ENCODE measurements around the gene CASKIN1.

Gene CASKIN1

DNA sequence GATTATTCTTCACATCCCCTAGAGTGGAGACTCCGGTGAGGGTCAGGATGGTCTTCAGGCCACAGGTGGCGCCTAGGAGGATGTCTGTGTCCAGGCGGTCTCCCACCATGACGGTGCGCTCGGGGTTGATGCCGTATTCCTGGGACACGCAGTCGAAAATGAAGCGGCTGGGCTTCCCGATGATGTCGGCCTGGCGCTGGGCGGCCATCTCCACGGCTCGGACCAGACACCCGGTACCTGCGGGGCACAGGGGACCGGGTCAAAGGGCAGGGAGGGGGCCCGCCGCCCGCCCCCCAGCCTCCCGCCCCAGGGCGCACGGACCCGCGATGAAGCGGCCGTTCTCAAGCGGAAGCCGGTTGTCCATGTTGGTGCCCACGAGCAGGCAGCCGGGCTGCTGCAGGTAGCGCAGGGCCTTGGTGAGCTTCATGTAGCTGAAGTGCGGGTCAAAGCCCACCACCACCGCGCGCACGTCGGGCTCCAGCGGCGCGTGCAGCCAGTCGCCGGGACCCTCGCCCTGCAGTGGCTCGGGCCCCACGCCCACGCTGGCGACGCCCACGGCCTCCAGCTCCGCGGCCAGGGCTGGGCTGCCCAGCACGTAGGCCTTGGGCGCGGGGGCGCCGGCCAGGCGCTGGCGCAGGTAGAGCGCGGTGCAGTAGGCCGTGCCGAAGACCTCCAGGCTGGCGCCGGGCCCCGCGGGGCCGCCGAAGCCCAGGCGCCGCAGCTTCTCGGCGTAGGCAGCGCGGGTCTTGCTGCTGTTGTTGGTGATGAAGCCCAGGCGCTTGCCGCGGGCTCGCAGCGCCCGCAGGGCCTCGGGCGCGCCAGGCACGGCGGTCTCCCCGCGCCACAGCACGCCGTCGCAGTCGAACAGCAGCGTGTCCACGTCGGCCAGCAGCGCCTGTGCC lies 17.7 kb upstream of the CASKIN1 start:
- no peak for DNase-seq (ENCODE audit: low read depth, low spot score)
- peak overlapping the region; percentile 76 for H3K4me3 ChIP-seq
- TF ChIP-seq FOXP2 (optimal IDR thresholded peaks at IDR 0.05; ENCODE audit: control extremely low read depth, extremely low read length, insufficient read depth) (no peak), EZH2 (IDR thresholded peaks at IDR 0.05) (no peak), POLR2AphosphoS5 (IDR thresholded peaks at IDR 0.05; ENCODE audit: borderline replicate concordance, low read depth, low read length) (no peak)
- no peak overlapping the region for H3K27ac ChIP-seq
- no peaks in the 10 kb centered on the region for H3K9me3 ChIP-seq (ENCODE audit: low read depth, low read length)
- peaks cover 1% of the 10 kb centered on the region; the same call in 1 of the 2 replicates for H3K36me3 ChIP-seq (ENCODE audit: insufficient read depth, low read length)
- H3K9ac ChIP-seq (ENCODE audit: insufficient read length): peak overlapping the region; percentile 43

GRCh38 chr16:2212362-2213324 lies 16.2 kb upstream of the CASKIN1 start:
- DNase-seq (ENCODE audit: low read depth, low spot score): no peak
- Histone ChIP-seq H3K4me3 (peak overlapping the region; percentile 76), H3K9ac (ENCODE audit: insufficient read length) (peak overlapping the region; percentile 21), H3K27ac (no peak overlapping the region), H3K36me3 (ENCODE audit: insufficient read depth, low read length) (peaks cover 15% of the 10 kb centered on the region; the same call in 1 of the 2 replicates), H3K9me3 (ENCODE audit: low read depth, low read length) (no peaks in the 10 kb centered on the region)
- TF ChIP-seq POLR2AphosphoS5 (IDR thresholded peaks at IDR 0.05; ENCODE audit: borderline replicate concordance, low read depth, low read length) (0 out of 2 replicates have a peak, but pooled peaks have one; percentile 15), EZH2 (IDR thresholded peaks at IDR 0.05) (no peak)

DNA sequence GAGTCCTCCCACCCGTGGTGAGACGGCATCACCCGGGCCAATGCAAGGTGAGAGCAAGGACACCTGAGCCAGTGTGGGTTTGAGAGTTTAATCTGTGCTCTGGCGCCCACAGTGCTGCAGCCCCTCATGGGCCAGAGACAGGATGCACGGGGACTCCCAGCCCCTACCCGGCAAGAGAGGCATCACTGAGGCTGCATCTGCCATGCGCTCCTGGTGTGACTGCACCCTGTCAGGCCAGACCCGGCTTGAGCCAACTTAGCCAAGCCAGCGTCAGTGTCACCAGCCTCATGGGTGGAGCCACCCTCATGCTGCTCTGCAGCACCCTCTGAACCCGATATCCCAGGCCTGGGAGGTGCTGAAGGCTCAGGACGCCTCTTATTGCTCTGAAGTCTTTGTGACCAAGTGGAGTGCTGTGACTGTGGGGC lies 15.5 kb upstream of the CASKIN1 start:
- no peak for DNase-seq (ENCODE audit: low read depth, low spot score)
- H3K4me3 ChIP-seq: no peak overlapping the region
- H3K36me3 ChIP-seq (ENCODE audit: insufficient read depth, low read length): peaks cover 22% of the 10 kb centered on the region; the same call in 1 of the 2 replicates
- H3K9ac ChIP-seq (ENCODE audit: insufficient read length): no peak overlapping the region
- H3K9me3 ChIP-seq (ENCODE audit: low read depth, low read length): no peaks in the 10 kb centered on the region
- no peak overlapping the region for H3K27ac ChIP-seq
- TF ChIP-seq FOXP2 (optimal IDR thresholded peaks at IDR 0.05; ENCODE audit: control extremely low read depth, extremely low read length, insufficient read depth): no peak
- TF ChIP-seq EZH2 (IDR thresholded peaks at IDR 0.05): no peak
- no peak for TF ChIP-seq POLR2AphosphoS5 (IDR thresholded peaks at IDR 0.05; ENCODE audit: borderline replicate concordance, low read depth, low read length)

DNA sequence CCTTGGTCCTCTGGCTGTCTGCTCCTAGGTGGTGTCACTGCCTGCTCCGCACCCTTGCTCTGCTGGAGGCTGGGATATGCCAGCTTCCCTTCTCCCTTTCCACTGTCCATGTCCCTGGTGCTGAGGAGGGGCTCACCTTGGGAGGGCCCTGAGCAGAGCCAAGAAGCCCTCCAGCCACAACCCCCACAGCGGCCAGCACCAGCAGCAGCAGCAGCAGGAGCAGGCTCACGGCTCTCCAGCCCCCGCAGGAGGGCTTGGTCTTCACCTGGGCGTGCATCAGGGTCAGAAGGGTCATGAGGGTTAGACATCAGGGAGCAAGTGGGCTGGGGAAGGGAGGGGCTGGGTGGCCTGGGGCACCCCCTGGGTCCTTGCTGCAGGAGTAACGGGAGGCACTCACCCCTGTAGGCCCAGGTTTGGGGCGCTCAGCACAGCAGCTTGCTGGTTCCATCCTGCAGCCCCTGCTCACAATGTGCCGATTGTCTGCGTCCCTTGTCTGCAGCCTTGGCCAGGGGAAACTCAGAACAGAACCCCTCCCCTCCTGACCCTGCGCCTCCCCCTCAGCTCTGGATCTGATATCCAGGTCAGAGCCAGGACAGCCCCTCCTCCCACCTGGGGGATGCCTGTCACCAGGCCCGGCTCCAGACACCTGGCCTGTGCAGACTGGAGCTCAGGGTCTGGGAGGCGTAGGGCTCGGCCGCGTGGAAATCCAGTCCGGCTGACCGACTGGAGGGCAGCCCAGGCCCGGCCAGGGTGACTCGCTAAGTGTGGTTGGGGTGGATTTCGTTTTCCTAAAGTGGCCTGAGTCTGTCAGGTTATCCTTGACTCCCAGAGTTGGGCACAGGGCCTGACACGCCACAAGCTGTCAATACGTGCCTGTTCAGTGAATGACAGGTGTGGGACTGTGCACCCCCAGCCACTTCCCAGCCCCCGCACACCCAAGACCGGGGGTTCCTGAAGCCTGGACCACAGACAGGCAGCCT lies 14.3 kb upstream of the CASKIN1 start, which contains the start of gene BRICD5:
Gene BRICD5 (minus strand): TSS at position 478 of the 980 bp plus-strand sequence. CDS start 30 bp downstream, at position 448.
- TF ChIP-seq FOXP2 (optimal IDR thresholded peaks at IDR 0.05; ENCODE audit: control extremely low read depth, extremely low read length, insufficient read depth) (no peak), POLR2AphosphoS5 (IDR thresholded peaks at IDR 0.05; ENCODE audit: borderline replicate concordance, low read depth, low read length) (no peak), EZH2 (IDR thresholded peaks at IDR 0.05) (no peak)
- DNase-seq (ENCODE audit: low read depth, low spot score): no peak
- no peaks in the 10 kb centered on the region for H3K9me3 ChIP-seq (ENCODE audit: low read depth, low read length)
- H3K4me3 ChIP-seq: no peak within 1 kb of the TSS
- H3K9ac ChIP-seq (ENCODE audit: insufficient read length): no peak within 1 kb of the TSS
- H3K27ac ChIP-seq: no peak within 1 kb of the TSS
- peaks cover 25% of the 10 kb centered on the region; the same call in 1 of the 2 replicates for H3K36me3 ChIP-seq (ENCODE audit: insufficient read depth, low read length)

DNA sequence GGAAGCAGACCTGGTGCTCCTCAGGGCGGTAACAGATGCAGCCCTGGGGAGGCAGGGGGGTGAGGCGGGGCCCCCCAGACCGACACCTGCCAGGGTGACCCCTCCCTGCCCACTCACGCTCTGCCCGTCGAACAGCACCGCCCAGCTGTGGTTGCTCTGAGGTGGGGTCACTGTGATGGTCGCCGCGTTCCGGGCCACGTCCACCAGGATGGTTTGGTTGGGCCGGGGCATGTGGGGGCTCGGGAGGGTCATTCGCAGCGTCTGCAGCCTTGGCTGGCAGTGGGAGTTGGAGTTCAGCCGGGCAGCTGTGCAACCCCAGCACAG lies 13.6 kb upstream of the CASKIN1 start:
- TF ChIP-seq FOXP2 (optimal IDR thresholded peaks at IDR 0.05; ENCODE audit: control extremely low read depth, extremely low read length, insufficient read depth) (no peak), POLR2AphosphoS5 (IDR thresholded peaks at IDR 0.05; ENCODE audit: borderline replicate concordance, low read depth, low read length) (no peak), EZH2 (IDR thresholded peaks at IDR 0.05) (no peak)
- H3K36me3 ChIP-seq (ENCODE audit: insufficient read depth, low read length): peaks cover 25% of the 10 kb centered on the region; the same call in 1 of the 2 replicates

GRCh38 chr16:2209258-2210008 lies 13.0 kb upstream of the CASKIN1 start:
- no peaks in the 10 kb centered on the region for H3K9me3 ChIP-seq (ENCODE audit: low read depth, low read length)
- H3K27ac ChIP-seq: no peak overlapping the region
- H3K36me3 ChIP-seq (ENCODE audit: insufficient read depth, low read length): peaks cover 25% of the 10 kb centered on the region; the same call in 1 of the 2 replicates
- no peak for TF ChIP-seq EZH2 (IDR thresholded peaks at IDR 0.05)
- no peak for TF ChIP-seq FOXP2 (optimal IDR thresholded peaks at IDR 0.05; ENCODE audit: control extremely low read depth, extremely low read length, insufficient read depth)
- DNase-seq (ENCODE audit: low read depth, low spot score): no peak
- no peak overlapping the region for H3K9ac ChIP-seq (ENCODE audit: insufficient read length)
- H3K4me3 ChIP-seq: no peak overlapping the region

More for the DNA sequence above, 13.6 kb upstream of the CASKIN1 start:
- DNase-seq (ENCODE audit: low read depth, low spot score): no peak
- Histone ChIP-seq H3K9ac (ENCODE audit: insufficient read length) (no peak overlapping the region), H3K9me3 (ENCODE audit: low read depth, low read length) (no peaks in the 10 kb centered on the region), H3K27ac (no peak overlapping the region), H3K4me3 (no peak overlapping the region)

GRCh38 chr16:2208772-2209171 lies 12.4 kb upstream of the CASKIN1 start:
- no peak for DNase-seq (ENCODE audit: low read depth, low spot score)
- peaks cover 25% of the 10 kb centered on the region; the same call in 1 of the 2 replicates for H3K36me3 ChIP-seq (ENCODE audit: insufficient read depth, low read length)
- no peaks in the 10 kb centered on the region for H3K9me3 ChIP-seq (ENCODE audit: low read depth, low read length)
- H3K27ac ChIP-seq: no peak overlapping the region
- no peak overlapping the region for H3K4me3 ChIP-seq
- TF ChIP-seq EZH2 (IDR thresholded peaks at IDR 0.05) (no peak), FOXP2 (optimal IDR thresholded peaks at IDR 0.05; ENCODE audit: control extremely low read depth, extremely low read length, insufficient read depth) (no peak), POLR2AphosphoS5 (IDR thresholded peaks at IDR 0.05; ENCODE audit: borderline replicate concordance, low read depth, low read length) (no peak)
- H3K9ac ChIP-seq (ENCODE audit: insufficient read length): no peak overlapping the region
